Activated naive CD4-positive, alpha-beta T cell (primary cell): ENCODE data around the gene FLOT2.
"Not testable (repeated sequence)": the region's sequence is repeated elsewhere in the genome, so short reads cannot be mapped to it uniquely, and the experiment has no call there.

Experiments
- DNase-seq, 4 experiments: peaks; one replicate each; lab custom pipeline; 2025; lab: John Stamatoyannopoulos, UW

Gene FLOT2

GRCh38 chr17:28896884-28897768, at the start of gene FLOT2:
TSS of gene FLOT2 (minus strand) at chr17:28897733. CDS start at chr17:28897574, 159 bp downstream.
- DNase-seq = peak; percentile 25 to 63 (median 53)

GRCh38 chr17:28946239-28946638, 48.7 kb upstream of the FLOT2 start:
- DNase-seq = no peak

- no peak for DNase-seq
These were observed 47.6 kb upstream of the FLOT2 start for GRCh38 chr17:28944862-28945741.

- no peak for DNase-seq
These were observed 46.8 kb upstream of the FLOT2 start for GRCh38 chr17:28944343-28944742.

GRCh38 chr17:28942925-28943324, 45.4 kb upstream of the FLOT2 start:
- no peak for DNase-seq

GRCh38 chr17:28941251-28941650, 43.7 kb upstream of the FLOT2 start:
- DNase-seq = no peak

GRCh38 chr17:28940675-28941074, 43.1 kb upstream of the FLOT2 start:
- no peak for DNase-seq

- no peak for DNase-seq
These were observed 42.6 kb upstream of the FLOT2 start for GRCh38 chr17:28940142-28940541.

- no peak for DNase-seq
These were observed 41.0 kb upstream of the FLOT2 start for GRCh38 chr17:28938552-28938951.

- no peak for DNase-seq
These were observed 39.7 kb upstream of the FLOT2 start for GRCh38 chr17:28937044-28937729.

- no peak for DNase-seq
These were observed 38.4 kb upstream of the FLOT2 start for GRCh38 chr17:28935744-28936460.

- not testable (repeated sequence) for DNase-seq
These were observed 37.0 kb upstream of the FLOT2 start for GRCh38 chr17:28934508-28934907.

- DNase-seq = no peak
These were observed 32.3 kb upstream of the FLOT2 start for GRCh38 chr17:28929787-28930186.

- no peak for DNase-seq
These were observed 30.5 kb upstream of the FLOT2 start for GRCh38 chr17:28928061-28928460.

- DNase-seq = no peak
These were observed 29.3 kb upstream of the FLOT2 start for GRCh38 chr17:28926786-28927185.

GRCh38 chr17:28926366-28926765, 28.8 kb upstream of the FLOT2 start:
- DNase-seq = no peak

- DNase-seq = no peak
These were observed 28.4 kb upstream of the FLOT2 start for GRCh38 chr17:28925912-28926365.

- DNase-seq = no peak
These were observed 22.7 kb upstream of the FLOT2 start for GRCh38 chr17:28920201-28920600.

- no peak for DNase-seq
These were observed 20.8 kb upstream of the FLOT2 start for GRCh38 chr17:28918295-28918694.

GRCh38 chr17:28917465-28917864, 19.9 kb upstream of the FLOT2 start:
- DNase-seq = no peak

- DNase-seq = no peak
These were observed 19.5 kb upstream of the FLOT2 start for GRCh38 chr17:28917029-28917428.
